ENCODE measurements around the gene MFSD6. TPM values are rescaled to one million over a fixed set of nuclear protein-coding genes. Genes with fewer than 3 reads are reported as not detected.

The MFSD6 gene
- total and polyA plus RNA-seq, 2 donors (not counting 1 experiment from before 2014, with no cell fraction given), result 31.4 to 50.8 TPM

DNA sequence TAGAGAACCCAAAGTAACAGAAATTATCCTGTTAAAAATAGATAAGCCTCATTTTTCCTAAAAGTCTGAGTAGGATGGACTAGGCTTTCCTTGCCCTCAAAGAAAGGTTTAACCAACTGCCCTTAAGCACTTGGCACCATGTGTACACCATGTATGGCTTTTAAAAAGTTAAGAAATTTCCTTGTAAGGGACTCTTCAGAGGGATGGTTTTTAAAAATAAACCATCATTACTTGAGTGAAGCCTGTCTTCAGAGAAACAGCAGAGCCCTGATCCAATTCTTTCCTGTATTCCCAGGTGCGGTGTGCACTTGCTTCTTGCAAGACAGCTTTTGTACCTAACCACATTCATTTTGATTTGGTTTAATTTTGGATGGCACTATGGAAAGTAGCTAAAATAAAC is 127.4 kb downstream of the MFSD6 start:
- Histone ChIP-seq H3K4me1 (ENCODE audit: control insufficient read depth, extremely low read depth, insufficient read depth, low read length) (peaks cover 3% of the 10 kb centered on the region), H3K36me3 (ENCODE audit: control insufficient read depth, insufficient read depth, low read length) (no peaks in the 10 kb centered on the region), H3K4me3 (replicated peaks in 1 of 4; ENCODE audit: control extremely low read depth in 1 of 4, insufficient read depth in 1 of 4, low read depth in 3 of 4, low read length in 4 of 4) (peak overlapping the region; percentile 45 to 78 (median 72)), H4K20me1 (ENCODE audit: control insufficient read depth, extremely low read depth, insufficient read depth, low read length) (no peaks in the 10 kb centered on the region), H3K4me2 (ENCODE audit: extremely low read depth, insufficient read depth, low read length) (peak overlapping the region; percentile 99), H3K9ac (ENCODE audit: insufficient read depth, low read length) (no peak overlapping the region), H3K79me2 (ENCODE audit: control insufficient read depth, insufficient read depth, low read length) (no peaks in the 10 kb centered on the region), H3K27ac (ENCODE audit: insufficient read depth, low read length) (no peak overlapping the region), H2AFZ (ENCODE audit: low read length) (no peak overlapping the region), H3K27me3 (ENCODE audit: control insufficient read depth, insufficient read depth, low read length) (no peaks in the 10 kb centered on the region), H3K9me3 (ENCODE audit: control insufficient read depth, insufficient read depth, low read depth, low read length) (no peaks in the 10 kb centered on the region)
- no peak for TF ChIP-seq CTCF (conservative IDR thresholded peaks at IDR 0.05 in 1 of 2, IDR thresholded peaks at IDR 0.05 in 1 of 2; ENCODE audit: low read depth in 1 of 2, low read length in 2 of 2)
- DNase-seq (ENCODE audit: low read depth in 2 of 2), result no peak

- H3K79me2 ChIP-seq (ENCODE audit: control insufficient read depth, insufficient read depth, low read length), result no peaks in the 10 kb centered on the region
- H3K4me3 ChIP-seq (replicated peaks in 1 of 4; ENCODE audit: control extremely low read depth in 1 of 4, insufficient read depth in 1 of 4, low read depth in 3 of 4, low read length in 4 of 4), result no peak overlapping the region
- H3K27me3 ChIP-seq (ENCODE audit: control insufficient read depth, insufficient read depth, low read length), result no peaks in the 10 kb centered on the region
- no peak overlapping the region for H3K27ac ChIP-seq (ENCODE audit: insufficient read depth, low read length)
- TF ChIP-seq EZH2 (IDR thresholded peaks at IDR 0.05; ENCODE audit: low read length, missing control alignments), result no peak
- H3K9me3 ChIP-seq (ENCODE audit: control insufficient read depth, insufficient read depth, low read depth, low read length), result no peaks in the 10 kb centered on the region
- H3K4me2 ChIP-seq (ENCODE audit: extremely low read depth, insufficient read depth, low read length), result no peak overlapping the region
- no peak overlapping the region for H2AFZ ChIP-seq (ENCODE audit: low read length)
- H3K4me1 ChIP-seq (ENCODE audit: control insufficient read depth, extremely low read depth, insufficient read depth, low read length), result peaks cover 3% of the 10 kb centered on the region
- no peak overlapping the region for H3K9ac ChIP-seq (ENCODE audit: insufficient read depth, low read length)
- peak; percentile 12 to 59 for DNase-seq (ENCODE audit: low read depth in 2 of 2)
- no peaks in the 10 kb centered on the region for H3K36me3 ChIP-seq (ENCODE audit: control insufficient read depth, insufficient read depth, low read length)
- H4K20me1 ChIP-seq (ENCODE audit: control insufficient read depth, extremely low read depth, insufficient read depth, low read length), result no peaks in the 10 kb centered on the region
Observed at GRCh38 chr2:190537765-190538164, 129.6 kb downstream of the MFSD6 start.

- no peaks in the 10 kb centered on the region for H3K79me2 ChIP-seq (ENCODE audit: control insufficient read depth, insufficient read depth, low read length)
- no peak overlapping the region for H2AFZ ChIP-seq (ENCODE audit: low read length)
- no peak overlapping the region for H3K4me2 ChIP-seq (ENCODE audit: extremely low read depth, insufficient read depth, low read length)
- H3K4me1 ChIP-seq (ENCODE audit: control insufficient read depth, extremely low read depth, insufficient read depth, low read length), result peaks cover 3% of the 10 kb centered on the region
- H3K27ac ChIP-seq (ENCODE audit: insufficient read depth, low read length), result no peak overlapping the region
- no peaks in the 10 kb centered on the region for H4K20me1 ChIP-seq (ENCODE audit: control insufficient read depth, extremely low read depth, insufficient read depth, low read length)
- H3K27me3 ChIP-seq (ENCODE audit: control insufficient read depth, insufficient read depth, low read length), result no peaks in the 10 kb centered on the region
- H3K36me3 ChIP-seq (ENCODE audit: control insufficient read depth, insufficient read depth, low read length), result no peaks in the 10 kb centered on the region
- H3K4me3 ChIP-seq (replicated peaks in 1 of 4; ENCODE audit: control extremely low read depth in 1 of 4, insufficient read depth in 1 of 4, low read depth in 3 of 4, low read length in 4 of 4), result no peak overlapping the region
- no peak for DNase-seq (ENCODE audit: low read depth in 2 of 2)
- no peaks in the 10 kb centered on the region for H3K9me3 ChIP-seq (ENCODE audit: control insufficient read depth, insufficient read depth, low read depth, low read length)
- no peak overlapping the region for H3K9ac ChIP-seq (ENCODE audit: insufficient read depth, low read length)
- no peak for TF ChIP-seq CTCF (conservative IDR thresholded peaks at IDR 0.05 in 1 of 2, IDR thresholded peaks at IDR 0.05 in 1 of 2; ENCODE audit: low read depth in 1 of 2, low read length in 2 of 2)
- TF ChIP-seq EZH2 (IDR thresholded peaks at IDR 0.05; ENCODE audit: low read length, missing control alignments), result no peak
Observed at GRCh38 chr2:190538201-190538600, 130.0 kb downstream of the MFSD6 start.
